MM.1S (cell line): Measurements from ENCODE around the gene TPGS1.

Source experiments
- DNase-seq: peaks from one replicate; pipeline ENCODE4 v3.0.0-alpha.2; 2015
- H2AFZ ChIP-seq: fragments of 300-600 bp; sonication (generic); 2 replicates; pipeline ENCODE4 v1.6.0; 2016; ENCODE audit warnings: antibody characterized with exemption, low read length
- H3F3A ChIP-seq: fragments of 300-600 bp; sonication (generic); 2 replicates; pipeline ENCODE4 v1.6.1; 2016; ENCODE audit warnings: mild to moderate bottlenecking, antibody characterized with exemption, low read length, moderate library complexity, mixed read lengths; ENCODE audit not compliant: insufficient read depth
- H3K27ac ChIP-seq: fragments of 300-600 bp; sonication (generic); 2 replicates; pipeline ENCODE4 v1.5.1; 2016; ENCODE audit warnings: mild to moderate bottlenecking, low read length
- H3K27me3 ChIP-seq: fragments of 300-600 bp; sonication (generic); replicated peaks from 2 replicates; pipeline ENCODE4 v1.6.0; 2016; ENCODE audit warnings: low read length; ENCODE audit not compliant: insufficient read depth
- H3K36me3 ChIP-seq: fragments of 300-600 bp; sonication (generic); replicated peaks from 2 replicates; pipeline ENCODE4 v1.6.1; 2016; ENCODE audit warnings: mild to moderate bottlenecking, low read length, mixed read lengths; ENCODE audit not compliant: insufficient read depth
- H3K4me1 ChIP-seq: fragments of 300-600 bp; sonication (generic); 2 replicates; pipeline ENCODE4 v1.6.1; 2016; ENCODE audit warnings: low read length, mixed read lengths
- H3K4me2 ChIP-seq: fragments of 300-600 bp; sonication (generic); 2 replicates; pipeline ENCODE4 v1.6.0; 2016; ENCODE audit warnings: low read depth, low read length
- H3K4me3 ChIP-seq: fragments of 300-600 bp; sonication (generic); 2 replicates; pipeline ENCODE4 v1.5.1; 2016; ENCODE audit warnings: low read length, mixed read lengths
- H3K79me2 ChIP-seq: fragments of 300-600 bp; sonication (generic); 2 replicates; pipeline ENCODE4 v1.6.1; 2016; ENCODE audit warnings: mixed run types, low read length, mixed read lengths
- H3K9ac ChIP-seq: fragments of 300-600 bp; sonication (generic); 2 replicates; pipeline ENCODE4 v1.6.1; 2016; ENCODE audit warnings: low read length, mixed read lengths
- H3K9me2 ChIP-seq: fragments of 300-600 bp; sonication (generic); replicated peaks from 2 replicates; pipeline ENCODE4 v1.6.1; 2016; ENCODE audit warnings: mild to moderate bottlenecking, low read length, mixed read lengths; ENCODE audit not compliant: insufficient read depth
- H3K9me3 ChIP-seq: fragments of 300-600 bp; sonication (generic); replicated peaks from 2 replicates; pipeline ENCODE4 v1.6.1; 2016; ENCODE audit warnings: mild to moderate bottlenecking, low read length, mixed read lengths; ENCODE audit not compliant: insufficient read depth
- H4K20me1 ChIP-seq: fragments of 300-600 bp; sonication (generic); 2 replicates; pipeline ENCODE4 v1.6.1; 2016; ENCODE audit warnings: mild to moderate bottlenecking, low read length, moderate library complexity, mixed read lengths; ENCODE audit not compliant: insufficient read depth
- EZH2 ChIP-seq: fragments of 300-600 bp; sonication (generic); optimal IDR thresholded peaks from 2 replicates; pipeline ENCODE3; 2017; ENCODE audit warnings: low read depth, mild to moderate bottlenecking, antibody characterized with exemption, low read length, mixed read lengths
- EZH2phosphoT487 ChIP-seq: fragments of 300-600 bp; sonication (generic); IDR thresholded peaks from 2 replicates; pipeline ENCODE4 v1.6.1; 2018; ENCODE audit warnings: antibody characterized with exemption, low read length
- TF ChIP-seq, protein P1 (sequence below): fragments of 300-600 bp; sonication (generic); IDR thresholded peaks from 2 replicates; pipeline ENCODE4 v1.5.1; 2016; ENCODE audit warnings: antibody characterized with exemption, low read length, mixed read lengths

Gene TPGS1

DNA sequence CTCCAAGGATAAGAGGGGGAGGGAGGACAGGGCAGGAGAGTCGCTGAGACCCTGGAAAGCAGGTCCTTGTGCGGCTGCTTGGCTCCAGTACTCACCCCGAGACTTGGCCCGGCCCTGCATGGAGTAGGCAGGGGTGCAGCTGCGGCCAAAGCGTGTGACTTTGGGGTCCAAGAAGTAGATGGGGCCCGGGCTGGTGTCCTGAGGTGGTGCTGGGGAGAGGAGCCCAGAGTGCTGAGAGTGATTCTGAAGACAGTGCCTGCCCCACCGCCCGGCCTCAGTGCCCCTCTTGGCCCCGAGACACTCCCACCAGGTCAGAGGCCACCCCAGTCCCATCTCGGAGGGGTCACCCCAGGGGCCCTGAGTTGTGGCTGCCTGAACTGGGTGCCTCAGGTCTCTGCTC, 39.7 kb upstream of the TPGS1 start:
- no peak overlapping the region for H3K27ac ChIP-seq
- no peaks in the 10 kb centered on the region for H4K20me1 ChIP-seq
- H3K27me3 ChIP-seq, result peaks cover 42% of the 10 kb centered on the region
- TF ChIP-seq EZH2, result no peak
- TF ChIP-seq, protein P1, sequence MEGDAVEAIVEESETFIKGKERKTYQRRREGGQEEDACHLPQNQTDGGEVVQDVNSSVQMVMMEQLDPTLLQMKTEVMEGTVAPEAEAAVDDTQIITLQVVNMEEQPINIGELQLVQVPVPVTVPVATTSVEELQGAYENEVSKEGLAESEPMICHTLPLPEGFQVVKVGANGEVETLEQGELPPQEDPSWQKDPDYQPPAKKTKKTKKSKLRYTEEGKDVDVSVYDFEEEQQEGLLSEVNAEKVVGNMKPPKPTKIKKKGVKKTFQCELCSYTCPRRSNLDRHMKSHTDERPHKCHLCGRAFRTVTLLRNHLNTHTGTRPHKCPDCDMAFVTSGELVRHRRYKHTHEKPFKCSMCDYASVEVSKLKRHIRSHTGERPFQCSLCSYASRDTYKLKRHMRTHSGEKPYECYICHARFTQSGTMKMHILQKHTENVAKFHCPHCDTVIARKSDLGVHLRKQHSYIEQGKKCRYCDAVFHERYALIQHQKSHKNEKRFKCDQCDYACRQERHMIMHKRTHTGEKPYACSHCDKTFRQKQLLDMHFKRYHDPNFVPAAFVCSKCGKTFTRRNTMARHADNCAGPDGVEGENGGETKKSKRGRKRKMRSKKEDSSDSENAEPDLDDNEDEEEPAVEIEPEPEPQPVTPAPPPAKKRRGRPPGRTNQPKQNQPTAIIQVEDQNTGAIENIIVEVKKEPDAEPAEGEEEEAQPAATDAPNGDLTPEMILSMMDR, result no peak
- no peak for TF ChIP-seq EZH2phosphoT487
- no peak overlapping the region for H3K9ac ChIP-seq
- no peaks in the 10 kb centered on the region for H3K79me2 ChIP-seq
- DNase-seq, result no peak
- no peak overlapping the region for H2AFZ ChIP-seq
- H3K4me3 ChIP-seq, result no peak overlapping the region
- no peaks in the 10 kb centered on the region for H3K4me1 ChIP-seq
- H3K9me3 ChIP-seq, result no peaks in the 10 kb centered on the region
- no peaks in the 10 kb centered on the region for H3F3A ChIP-seq
- no peaks in the 10 kb centered on the region for H3K36me3 ChIP-seq
- no peak overlapping the region for H3K4me2 ChIP-seq
- H3K9me2 ChIP-seq, result no peaks in the 10 kb centered on the region

DNA sequence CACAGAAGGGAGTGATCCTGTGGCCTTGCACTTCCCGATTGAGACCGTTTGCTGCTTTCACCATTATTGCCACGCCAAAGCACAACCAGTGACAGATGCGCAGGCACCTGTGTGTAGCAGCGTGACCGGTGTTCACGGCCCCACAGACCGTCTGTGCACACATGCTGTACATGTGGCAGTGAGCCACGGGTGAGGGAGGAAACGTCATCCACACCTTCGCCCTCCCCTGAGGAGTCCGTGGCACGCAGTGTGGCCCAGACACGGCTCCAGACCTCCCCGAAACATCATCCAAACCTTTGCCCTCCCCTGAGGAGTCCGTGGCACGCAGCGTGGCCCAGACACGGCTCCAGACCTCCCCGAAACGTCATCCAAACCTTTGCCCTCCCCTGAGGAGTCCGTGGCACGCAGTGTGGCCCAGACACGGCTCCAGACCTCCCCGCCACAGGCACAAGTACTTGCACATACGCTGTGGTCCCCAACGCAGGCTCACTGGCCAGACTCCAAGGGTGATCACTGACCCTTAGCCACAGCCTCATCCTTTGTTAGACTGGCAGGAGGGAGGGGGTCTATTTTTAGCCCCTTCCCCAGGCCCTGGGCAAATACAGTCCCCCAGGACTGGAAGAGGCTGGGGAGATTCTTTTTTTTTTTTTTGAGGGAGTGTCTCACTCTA, 38.6 kb upstream of the TPGS1 start:
- Histone ChIP-seq H3K27me3 (peaks cover 40% of the 10 kb centered on the region), H3K4me2 (no peak overlapping the region), H3K27ac (no peak overlapping the region), H3K9me2 (no peaks in the 10 kb centered on the region), H3K9me3 (no peaks in the 10 kb centered on the region), H3K4me1 (no peaks in the 10 kb centered on the region), H3K4me3 (no peak overlapping the region), H2AFZ (no peak overlapping the region), H3F3A (no peaks in the 10 kb centered on the region), H3K36me3 (no peaks in the 10 kb centered on the region), H3K9ac (no peak overlapping the region), H4K20me1 (no peaks in the 10 kb centered on the region), H3K79me2 (no peaks in the 10 kb centered on the region)
- DNase-seq, result no peak
- TF ChIP-seq EZH2 (no peak), EZH2phosphoT487 (no peak)
- TF ChIP-seq, protein P1, result no peak

DNA sequence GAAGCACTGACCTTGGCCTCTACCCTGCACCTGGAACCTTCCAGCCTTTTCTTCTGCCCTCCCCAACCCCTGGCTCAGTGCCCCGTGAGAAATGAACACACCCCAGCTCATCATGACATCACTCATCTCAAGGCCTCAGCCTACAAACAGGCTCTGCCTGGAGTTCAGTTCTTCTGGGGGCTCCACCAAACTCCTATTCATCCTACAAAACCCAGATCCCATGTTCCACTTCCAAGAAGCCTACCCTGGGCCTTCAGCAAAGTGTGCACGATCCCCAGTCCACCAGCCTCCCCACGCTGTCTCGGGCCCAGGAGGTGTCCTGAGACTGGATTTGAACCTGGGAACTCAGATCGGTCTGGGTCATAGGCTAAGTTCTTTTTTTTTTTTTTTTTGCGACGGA, 37.5 kb upstream of the TPGS1 start:
- H4K20me1 ChIP-seq, result no peaks in the 10 kb centered on the region
- no peak overlapping the region for H3K4me3 ChIP-seq
- DNase-seq, result no peak
- no peaks in the 10 kb centered on the region for H3K36me3 ChIP-seq
- no peaks in the 10 kb centered on the region for H3K9me3 ChIP-seq
- H3K79me2 ChIP-seq, result no peaks in the 10 kb centered on the region
- no peak overlapping the region for H3K27ac ChIP-seq
- no peak overlapping the region for H3K9ac ChIP-seq
- H3F3A ChIP-seq, result no peaks in the 10 kb centered on the region
- no peak overlapping the region for H3K4me2 ChIP-seq
- TF ChIP-seq EZH2phosphoT487 (no peak), EZH2 (no peak)
- TF ChIP-seq, protein P1, result no peak
- no peak overlapping the region for H2AFZ ChIP-seq
- no peaks in the 10 kb centered on the region for H3K9me2 ChIP-seq
- peaks cover 47% of the 10 kb centered on the region for H3K27me3 ChIP-seq
- H3K4me1 ChIP-seq, result no peaks in the 10 kb centered on the region
